ENCODE data around the gene STOM.
"Not testable (repeated sequence)": the region's sequence is repeated elsewhere in the genome, so short reads cannot be mapped to it uniquely, and the experiment has no call there.

STOM gene

GRCh38 chr9:121294151-121294743 is 75.8 kb downstream of the STOM start:
- Histone ChIP-seq H3K9ac (ENCODE audit: low read depth, low read length, poor library complexity) (peak overlapping the region; percentile 73), H2BK12ac (ENCODE audit: low read length) (no peak overlapping the region), H3K36me3 (replicated peaks in 1 of 2; ENCODE audit: control insufficient read depth in 2 of 2, insufficient read depth in 2 of 2, low read length in 2 of 2) (no peaks in the 10 kb centered on the region), H3K4me1 (ENCODE audit: control insufficient read depth in 2 of 2, insufficient read depth in 1 of 2, low read depth in 1 of 2, low read length in 2 of 2) (peaks cover 26 to 27% of the 10 kb centered on the region in 2 donors), H2BK5ac (ENCODE audit: low read length) (no peak overlapping the region), H3K79me1 (ENCODE audit: low read depth, low read length) (no peaks in the 10 kb centered on the region), H3K23ac (ENCODE audit: low read depth, low read length, poor library complexity) (no peak overlapping the region), H4K8ac (ENCODE audit: low read depth, low read length) (no peak overlapping the region), H2BK15ac (ENCODE audit: low read length) (no peak overlapping the region), H2BK120ac (ENCODE audit: low read depth, low read length) (no peak overlapping the region), H3K18ac (ENCODE audit: low read length) (peak overlapping the region; percentile 32), H3K4me3 (ENCODE audit: low read length in 2 of 2) (no peak overlapping the region), H3K4me2 (ENCODE audit: insufficient read depth, low read length, poor library complexity, severe bottlenecking) (no peak overlapping the region), H4K91ac (ENCODE audit: low read depth, low read length, poor library complexity) (no peak overlapping the region), H3K9me3 (replicated peaks in 1 of 2; ENCODE audit: control insufficient read depth in 2 of 2, insufficient read depth in 1 of 2, low read depth in 1 of 2, low read length in 2 of 2) (no peaks in the 10 kb centered on the region), H3K4ac (ENCODE audit: low read length) (no peak overlapping the region), H3K14ac (ENCODE audit: low read length) (no peak overlapping the region), H3K27me3 (ENCODE audit: control insufficient read depth in 3 of 3, insufficient read depth in 3 of 3, low read depth in 1 of 3, low read length in 3 of 3) (no peaks in the 10 kb centered on the region), H3K27ac (replicated peaks; ENCODE audit: low read length) (no peak overlapping the region), H2AK5ac (ENCODE audit: low read depth, low read length) (no peak overlapping the region), H2AFZ (ENCODE audit: low read length) (peak overlapping the region; percentile 19)
- DNase-seq (ENCODE audit: low spot score) = no peak
- no CpG with 5 or more reads among the region's 6 CpGs for WGBS, 2 donors (ENCODE audit: extremely low coverage in 2 of 2, insufficient read length in 2 of 2, insufficient replicate concordance in 1 of 2)

GRCh38 chr9:121292801-121293241 is 77.2 kb downstream of the STOM start:
- H2AK5ac ChIP-seq (ENCODE audit: low read depth, low read length) = no peak overlapping the region

GRCh38 chr9:121292051-121292450 is 78.0 kb downstream of the STOM start:
- WGBS, 2 donors (ENCODE audit: extremely low coverage in 2 of 2, insufficient read length in 2 of 2, insufficient replicate concordance in 1 of 2) = no CpG with 5 or more reads among the region's 1 CpG
- Histone ChIP-seq H3K4me2 (ENCODE audit: insufficient read depth, low read length, poor library complexity, severe bottlenecking) (no peak overlapping the region), H2BK120ac (ENCODE audit: low read depth, low read length) (no peak overlapping the region), H3K4me3 (ENCODE audit: low read length in 2 of 2) (no peak overlapping the region), H3K4me1 (ENCODE audit: control insufficient read depth in 2 of 2, insufficient read depth in 1 of 2, low read depth in 1 of 2, low read length in 2 of 2) (peaks cover 28 to 33% of the 10 kb centered on the region in 2 donors), H2AFZ (ENCODE audit: low read length) (no peak overlapping the region), H2BK15ac (ENCODE audit: low read length) (peak overlapping the region; percentile 12), H3K23ac (ENCODE audit: low read depth, low read length, poor library complexity) (no peak overlapping the region), H2BK5ac (ENCODE audit: low read length) (peak overlapping the region; percentile 46), H3K9ac (ENCODE audit: low read depth, low read length, poor library complexity) (no peak overlapping the region), H3K18ac (ENCODE audit: low read length) (no peak overlapping the region), H2AK5ac (ENCODE audit: low read depth, low read length) (no peak overlapping the region), H3K36me3 (replicated peaks in 1 of 2; ENCODE audit: control insufficient read depth in 2 of 2, insufficient read depth in 2 of 2, low read length in 2 of 2) (no peaks in the 10 kb centered on the region), H3K27ac (replicated peaks; ENCODE audit: low read length) (no peak overlapping the region), H3K79me1 (ENCODE audit: low read depth, low read length) (no peaks in the 10 kb centered on the region), H3K9me3 (replicated peaks in 1 of 2; ENCODE audit: control insufficient read depth in 2 of 2, insufficient read depth in 1 of 2, low read depth in 1 of 2, low read length in 2 of 2) (no peaks in the 10 kb centered on the region), H2BK12ac (ENCODE audit: low read length) (no peak overlapping the region), H3K27me3 (ENCODE audit: control insufficient read depth in 3 of 3, insufficient read depth in 3 of 3, low read depth in 1 of 3, low read length in 3 of 3) (no peaks in the 10 kb centered on the region), H4K91ac (ENCODE audit: low read depth, low read length, poor library complexity) (no peak overlapping the region), H3K14ac (ENCODE audit: low read length) (no peak overlapping the region), H3K4ac (ENCODE audit: low read length) (no peak overlapping the region), H4K8ac (ENCODE audit: low read depth, low read length) (no peak overlapping the region)
- no peak for DNase-seq (ENCODE audit: low spot score)

More at GRCh38 chr9:121292801-121293241, 77.2 kb downstream of the STOM start:
- H2BK120ac ChIP-seq (ENCODE audit: low read depth, low read length) = no peak overlapping the region
- H3K4me3 ChIP-seq (ENCODE audit: low read length in 2 of 2) = no peak overlapping the region
- no peak overlapping the region for H3K27ac ChIP-seq (replicated peaks; ENCODE audit: low read length)
- no peak overlapping the region for H3K18ac ChIP-seq (ENCODE audit: low read length)
- peaks cover 23 to 30% of the 10 kb centered on the region in 2 donors for H3K4me1 ChIP-seq (ENCODE audit: control insufficient read depth in 2 of 2, insufficient read depth in 1 of 2, low read depth in 1 of 2, low read length in 2 of 2)
- no peak overlapping the region for H3K4me2 ChIP-seq (ENCODE audit: insufficient read depth, low read length, poor library complexity, severe bottlenecking)
- H3K27me3 ChIP-seq (ENCODE audit: control insufficient read depth in 3 of 3, insufficient read depth in 3 of 3, low read depth in 1 of 3, low read length in 3 of 3) = no peaks in the 10 kb centered on the region
- no peak overlapping the region for H3K4ac ChIP-seq (ENCODE audit: low read length)
- no peak overlapping the region for H3K23ac ChIP-seq (ENCODE audit: low read depth, low read length, poor library complexity)
- no peak overlapping the region for H2AFZ ChIP-seq (ENCODE audit: low read length)
- H3K9me3 ChIP-seq (replicated peaks in 1 of 2; ENCODE audit: control insufficient read depth in 2 of 2, insufficient read depth in 1 of 2, low read depth in 1 of 2, low read length in 2 of 2) = no peaks in the 10 kb centered on the region
- no peak for DNase-seq (ENCODE audit: low spot score)
- H2BK12ac ChIP-seq (ENCODE audit: low read length) = no peak overlapping the region
- H3K14ac ChIP-seq (ENCODE audit: low read length) = no peak overlapping the region
- no peaks in the 10 kb centered on the region for H3K79me1 ChIP-seq (ENCODE audit: low read depth, low read length)
- no peaks in the 10 kb centered on the region for H3K36me3 ChIP-seq (replicated peaks in 1 of 2; ENCODE audit: control insufficient read depth in 2 of 2, insufficient read depth in 2 of 2, low read length in 2 of 2)
- no peak overlapping the region for H3K9ac ChIP-seq (ENCODE audit: low read depth, low read length, poor library complexity)
- H4K8ac ChIP-seq (ENCODE audit: low read depth, low read length) = no peak overlapping the region
- H2BK15ac ChIP-seq (ENCODE audit: low read length) = no peak overlapping the region
- no CpG with 5 or more reads among the region's 6 CpGs for WGBS, 2 donors (ENCODE audit: extremely low coverage in 2 of 2, insufficient read length in 2 of 2, insufficient replicate concordance in 1 of 2)
- no peak overlapping the region for H2BK5ac ChIP-seq (ENCODE audit: low read length)
- H4K91ac ChIP-seq (ENCODE audit: low read depth, low read length, poor library complexity) = no peak overlapping the region

GRCh38 chr9:121291536-121291935 is 78.5 kb downstream of the STOM start:
- not testable (repeated sequence) for H4K8ac ChIP-seq (ENCODE audit: low read depth, low read length); H3K4me3 ChIP-seq (ENCODE audit: low read length in 2 of 2); H3K18ac ChIP-seq (ENCODE audit: low read length); H2AFZ ChIP-seq (ENCODE audit: low read length); H2BK120ac ChIP-seq (ENCODE audit: low read depth, low read length); H2AK5ac ChIP-seq (ENCODE audit: low read depth, low read length); H3K79me1 ChIP-seq (ENCODE audit: low read depth, low read length); H3K4me2 ChIP-seq (ENCODE audit: insufficient read depth, low read length, poor library complexity, severe bottlenecking); H3K23ac ChIP-seq (ENCODE audit: low read depth, low read length, poor library complexity); H3K14ac ChIP-seq (ENCODE audit: low read length); H2BK5ac ChIP-seq (ENCODE audit: low read length); H3K9ac ChIP-seq (ENCODE audit: low read depth, low read length, poor library complexity); H4K91ac ChIP-seq (ENCODE audit: low read depth, low read length, poor library complexity); DNase-seq (ENCODE audit: low spot score); H2BK12ac ChIP-seq (ENCODE audit: low read length); H2BK15ac ChIP-seq (ENCODE audit: low read length); H3K9me3 ChIP-seq (replicated peaks in 1 of 2; ENCODE audit: control insufficient read depth in 2 of 2, insufficient read depth in 1 of 2, low read depth in 1 of 2, low read length in 2 of 2); H3K4ac ChIP-seq (ENCODE audit: low read length); H3K36me3 ChIP-seq (replicated peaks in 1 of 2; ENCODE audit: control insufficient read depth in 2 of 2, insufficient read depth in 2 of 2, low read length in 2 of 2); H3K27me3 ChIP-seq (ENCODE audit: control insufficient read depth in 3 of 3, insufficient read depth in 3 of 3, low read depth in 1 of 3, low read length in 3 of 3); H3K27ac ChIP-seq (replicated peaks; ENCODE audit: low read length)
- no CpG with 5 or more reads among the region's 4 CpGs for WGBS, 2 donors (ENCODE audit: extremely low coverage in 2 of 2, insufficient read length in 2 of 2, insufficient replicate concordance in 1 of 2)
- peaks cover 33 to 34% of the 10 kb centered on the region in 2 donors for H3K4me1 ChIP-seq (ENCODE audit: control insufficient read depth in 2 of 2, insufficient read depth in 1 of 2, low read depth in 1 of 2, low read length in 2 of 2)
